NCI-H2196 (cell line): ENCODE measurements around the gene POLE.
"Not testable (repeated sequence)": the region's sequence is repeated elsewhere in the genome, so short reads cannot be mapped to it uniquely, and the experiment has no call there.

Source experiments
- DNase-seq: peaks from one replicate; lab custom pipeline; 2025; ENCODE audit not compliant: unreplicated experiment; lab: John Stamatoyannopoulos, UW

The POLE gene

DNA sequence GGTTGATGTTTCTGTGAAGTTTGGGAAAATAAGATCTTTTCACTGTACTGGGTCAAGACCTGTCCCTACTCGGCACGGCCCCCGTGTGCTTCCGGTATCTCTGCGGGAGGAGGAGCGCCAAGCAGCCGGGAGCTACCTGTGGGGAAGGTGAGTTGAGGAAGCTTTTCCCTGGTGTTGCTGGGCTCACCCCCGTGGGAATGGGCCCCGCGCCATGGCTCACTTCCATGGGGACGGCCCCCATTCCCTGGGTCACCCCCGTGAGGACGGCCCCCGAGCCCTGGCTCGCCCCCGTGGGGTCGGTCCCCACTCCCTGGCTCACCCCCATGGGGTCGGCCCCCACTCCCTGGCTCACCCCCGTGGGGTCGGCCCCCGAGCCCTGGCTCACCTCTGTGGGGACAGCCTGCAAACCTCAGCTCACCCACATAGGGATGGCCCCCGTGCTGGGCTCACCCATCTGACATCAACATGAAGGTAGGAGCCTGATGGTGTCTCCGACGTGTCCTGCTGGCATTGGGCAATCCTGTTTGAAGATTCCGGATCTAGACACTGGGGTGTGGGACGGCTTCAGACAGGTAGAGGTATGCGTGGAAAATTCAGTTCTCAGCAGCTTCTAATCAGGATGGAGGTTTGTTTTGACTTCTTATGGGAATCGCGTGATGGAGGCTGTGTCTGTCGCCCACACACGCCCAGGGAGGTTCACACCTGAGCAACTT lies 85.8 kb downstream of the POLE start:
- DNase-seq, result no peak

DNA sequence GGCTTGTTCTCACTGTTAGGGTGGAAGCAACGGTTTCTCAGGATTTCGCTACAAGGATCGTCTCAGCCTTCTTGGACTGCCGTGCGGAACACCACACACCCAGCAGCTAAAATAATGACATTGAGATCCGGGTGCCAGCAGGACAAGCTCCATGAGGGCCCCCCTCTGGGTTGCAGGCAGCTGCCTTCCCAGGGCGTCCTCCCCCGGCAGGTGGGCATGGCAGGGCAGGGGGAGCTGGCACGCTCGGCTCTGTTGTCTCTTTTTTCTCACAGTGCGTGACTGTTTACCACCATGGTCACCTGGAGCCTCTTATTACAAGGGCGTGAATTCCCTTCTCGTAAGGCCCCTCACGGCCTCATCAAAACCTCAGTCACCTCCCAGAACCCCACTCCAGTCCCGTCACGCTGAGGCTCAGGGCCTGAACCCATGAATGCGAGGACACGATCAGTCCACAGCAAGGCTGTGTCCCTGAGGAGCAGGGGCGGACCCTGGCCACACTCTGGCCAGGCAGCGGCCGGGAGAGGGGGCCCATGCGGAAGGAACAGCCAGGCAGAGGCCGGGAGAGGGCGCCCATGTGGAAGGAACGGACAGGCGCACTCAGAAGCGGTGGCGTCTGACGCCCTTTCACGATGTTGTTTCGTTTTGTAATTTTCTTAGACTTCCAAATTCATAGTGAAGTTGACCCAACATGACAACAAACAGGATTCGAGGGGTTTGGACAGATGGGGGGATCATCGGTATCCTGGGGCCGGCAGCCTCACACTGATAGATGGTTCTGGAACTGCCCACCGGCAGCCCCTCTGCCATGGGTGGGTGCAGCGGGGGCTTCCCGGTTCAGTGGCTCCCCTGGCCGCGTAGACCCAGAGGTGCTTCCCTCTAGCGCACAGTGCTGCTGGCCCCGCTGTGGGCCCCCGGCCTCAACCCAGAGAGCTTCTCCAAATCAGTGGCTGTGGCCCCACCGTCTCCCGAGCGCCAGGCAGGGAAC lies 86.8 kb downstream of the POLE start:
- peak; percentile 42 for DNase-seq

DNA sequence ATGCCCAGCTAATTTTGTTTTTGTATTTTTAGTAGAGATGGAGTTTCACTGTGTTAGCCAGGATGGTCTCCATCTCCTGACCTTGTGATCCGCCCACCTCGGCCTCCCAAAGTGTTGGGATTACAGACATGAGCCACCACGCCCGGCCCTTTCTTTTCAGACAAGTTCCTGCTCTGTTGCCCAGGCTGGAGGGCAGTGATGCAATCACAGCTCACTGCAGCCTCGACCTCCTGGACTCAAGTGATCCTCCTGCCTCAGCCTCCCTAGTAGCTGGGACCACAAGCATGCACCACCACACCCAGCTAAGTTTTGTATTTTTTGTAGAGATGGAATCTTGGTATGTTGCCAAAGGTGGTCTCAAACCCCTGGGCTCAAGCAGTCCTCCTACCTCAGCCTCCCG lies 87.6 kb downstream of the POLE start:
- not testable (repeated sequence) for DNase-seq

DNA sequence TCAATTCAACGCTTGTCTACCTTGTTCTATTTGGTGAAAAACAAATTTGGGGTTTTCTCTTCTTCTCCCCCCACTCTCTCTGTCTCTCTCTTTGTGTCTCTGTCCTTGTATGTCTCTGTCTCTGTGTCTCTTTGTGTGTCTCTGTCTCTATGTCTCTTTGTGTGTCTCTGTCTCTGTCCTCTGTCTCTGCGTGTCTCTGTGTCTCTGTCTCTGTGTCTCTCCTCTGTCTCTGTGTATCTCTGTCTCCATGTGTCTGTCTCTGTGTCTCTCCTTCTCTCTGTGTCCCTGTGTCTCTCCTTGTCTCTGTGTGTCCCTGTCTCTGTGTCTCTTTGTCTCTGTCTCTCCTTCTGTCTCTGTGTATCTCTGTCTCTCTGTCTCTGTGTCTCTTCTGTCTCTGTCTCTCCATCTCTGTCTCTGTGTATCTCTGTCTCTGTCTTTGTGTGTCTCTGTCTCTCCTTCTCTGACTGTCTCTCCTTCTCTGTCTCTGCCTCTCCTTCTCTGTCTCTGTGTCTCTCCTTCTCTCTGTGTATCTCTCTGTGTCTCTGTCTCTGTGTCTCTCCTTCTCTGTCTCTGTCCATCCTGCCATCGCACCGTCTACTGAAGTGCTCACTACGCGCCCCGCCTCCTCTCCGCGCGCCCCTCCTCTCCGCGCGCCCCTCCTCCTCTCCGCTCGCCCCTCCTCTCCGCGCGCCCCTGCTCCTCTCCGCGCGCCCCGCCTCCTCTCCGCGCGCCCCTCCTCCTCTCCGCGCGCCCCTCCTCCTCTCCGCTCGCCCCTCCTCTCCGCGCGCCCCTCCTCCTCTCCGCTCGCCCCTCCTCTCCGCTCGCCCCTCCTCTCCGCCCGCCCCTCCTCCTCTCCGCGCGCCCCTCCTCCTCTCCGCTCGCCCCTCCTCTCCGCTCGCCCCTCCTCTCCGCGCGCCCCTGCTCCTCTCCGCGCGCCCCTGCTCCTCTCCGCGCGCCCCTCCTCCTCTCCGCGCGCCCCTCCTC lies 89.5 kb downstream of the POLE start:
- DNase-seq, result peak; percentile 52

DNA sequence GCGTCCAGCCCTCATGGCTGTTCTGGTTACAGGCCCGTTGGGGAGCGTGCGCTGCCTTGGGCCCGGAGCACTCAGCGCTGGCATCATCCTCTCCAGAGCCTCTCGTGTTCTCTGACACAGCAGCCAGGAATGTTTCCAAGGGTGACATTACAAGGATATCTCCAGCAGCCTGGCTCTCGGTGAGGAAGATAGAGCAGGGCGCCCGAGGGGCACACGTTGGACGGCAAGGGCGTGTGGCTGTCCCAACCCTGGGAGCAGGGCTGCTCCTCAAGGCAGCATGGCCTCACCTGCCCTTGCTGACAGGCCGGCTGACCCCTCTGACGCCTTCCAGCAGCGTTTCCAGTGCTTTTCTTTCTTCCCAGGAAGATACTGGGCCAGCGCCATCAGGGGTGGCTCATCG lies 91.1 kb downstream of the POLE start:
- DNase-seq, result no peak

DNA sequence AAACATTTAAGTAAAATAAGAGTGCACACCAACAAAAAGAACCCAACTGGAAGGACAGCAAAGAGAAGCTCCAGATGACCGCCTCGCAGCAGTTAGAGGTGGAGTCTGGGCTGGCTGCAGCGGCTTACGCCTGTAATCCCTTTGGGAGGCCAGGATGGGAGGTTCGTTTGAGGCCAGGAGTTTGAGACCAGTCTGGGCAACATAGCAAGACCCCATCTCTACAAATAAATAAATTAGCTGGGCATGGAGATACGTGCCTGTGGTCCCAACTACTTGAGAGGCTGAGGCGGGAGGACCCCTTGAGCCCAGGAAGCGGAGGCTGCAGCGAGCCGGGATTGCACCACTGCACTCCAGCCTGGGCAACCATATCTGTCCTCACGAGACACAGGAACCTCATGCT lies 92.0 kb downstream of the POLE start:
- no peak for DNase-seq

DNA sequence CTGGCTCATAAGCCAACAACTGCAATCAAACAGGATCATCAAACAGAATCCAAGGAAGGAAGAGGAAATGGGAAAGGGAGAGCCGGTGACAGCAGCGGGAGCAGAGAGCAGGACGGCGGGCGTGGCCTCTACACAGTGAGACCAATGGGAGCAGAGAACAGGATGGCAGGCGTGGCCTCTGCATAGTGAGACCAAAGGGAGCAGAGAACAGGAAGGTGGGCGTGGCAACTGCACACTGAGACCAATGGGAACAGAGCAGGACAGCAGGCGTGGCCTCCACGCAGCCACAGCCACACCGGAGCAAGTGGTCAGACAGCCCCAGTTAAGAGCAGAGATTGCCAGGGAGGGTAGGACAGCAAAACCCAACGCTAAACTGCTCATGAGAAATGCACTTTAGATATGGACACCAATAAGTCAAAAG lies 93.2 kb downstream of the POLE start:
- DNase-seq, result peak; percentile 98

DNA sequence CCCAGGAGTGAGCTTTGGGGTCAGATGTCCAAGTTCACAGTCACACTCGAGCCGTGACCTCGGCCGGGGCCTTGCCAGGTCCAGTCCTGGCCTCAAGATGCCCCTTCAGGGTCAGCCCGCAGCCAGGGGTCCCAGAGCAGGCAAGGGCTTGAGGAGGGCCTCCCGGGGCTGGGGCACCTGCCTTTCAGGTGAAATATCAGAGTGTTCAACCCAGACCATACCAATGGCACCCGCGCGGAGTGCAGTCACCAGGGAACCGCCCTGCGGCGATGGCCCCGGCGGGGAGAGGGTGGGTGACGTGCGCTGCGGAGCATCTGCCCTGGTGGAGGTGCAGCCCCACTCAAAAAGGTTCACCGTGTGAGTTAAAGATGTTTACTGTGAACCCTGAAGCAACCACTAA lies 93.6 kb downstream of the POLE start:
- DNase-seq, result peak; percentile 50

DNA sequence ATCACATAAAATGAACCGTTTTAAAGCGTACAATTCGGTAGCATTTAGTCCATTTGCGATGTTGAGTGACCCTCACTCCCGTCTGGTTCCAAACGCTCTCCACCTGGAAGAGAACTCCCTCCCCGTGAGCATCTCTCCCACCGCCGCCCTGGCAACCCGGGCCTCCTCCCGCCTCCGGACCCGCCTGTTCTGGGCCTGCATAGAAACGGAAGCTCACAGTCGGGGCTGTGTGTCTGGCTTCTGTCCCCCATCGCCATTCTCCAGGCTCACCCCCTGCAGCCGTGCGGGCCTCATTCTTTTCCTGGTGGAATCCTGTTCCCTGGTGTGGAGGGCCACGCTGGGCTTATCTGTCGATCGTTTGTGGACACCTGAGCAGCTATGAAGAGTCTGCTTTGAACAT lies 94.1 kb downstream of the POLE start:
- DNase-seq, result no peak

DNA sequence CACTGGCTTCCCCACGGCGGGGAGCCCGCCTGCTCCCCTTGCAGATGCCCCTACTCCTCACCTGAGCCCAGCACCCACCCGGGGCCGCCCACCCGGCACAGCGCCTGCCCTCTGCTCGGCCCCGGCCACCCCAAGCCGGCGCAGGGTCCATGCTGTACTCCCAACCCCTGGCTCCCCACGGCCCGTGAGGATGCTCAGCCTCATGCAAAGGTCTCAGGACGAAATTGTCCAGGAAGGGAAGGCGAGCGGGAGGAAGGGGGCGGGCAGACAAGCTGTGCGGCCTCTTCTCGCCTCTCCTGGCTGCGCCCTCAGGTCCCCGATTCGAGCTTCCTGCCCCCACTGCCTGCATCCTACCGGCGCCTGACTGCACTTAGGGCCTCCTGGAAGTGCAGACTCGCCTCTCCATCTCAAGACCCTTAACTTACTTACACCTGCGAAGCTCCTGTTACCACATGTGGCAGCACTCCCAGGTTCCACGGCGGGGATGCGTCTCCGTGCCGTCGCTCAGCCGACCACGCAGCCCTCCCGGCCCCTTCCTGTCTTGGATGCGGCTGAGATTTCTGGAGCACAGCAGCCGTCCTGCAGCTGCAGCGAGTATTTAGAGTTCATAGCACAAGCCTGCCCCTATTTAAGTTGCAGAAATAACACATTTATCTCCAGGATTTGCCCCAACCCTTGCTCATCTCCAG lies 94.7 kb downstream of the POLE start:
- DNase-seq, result no peak

DNA sequence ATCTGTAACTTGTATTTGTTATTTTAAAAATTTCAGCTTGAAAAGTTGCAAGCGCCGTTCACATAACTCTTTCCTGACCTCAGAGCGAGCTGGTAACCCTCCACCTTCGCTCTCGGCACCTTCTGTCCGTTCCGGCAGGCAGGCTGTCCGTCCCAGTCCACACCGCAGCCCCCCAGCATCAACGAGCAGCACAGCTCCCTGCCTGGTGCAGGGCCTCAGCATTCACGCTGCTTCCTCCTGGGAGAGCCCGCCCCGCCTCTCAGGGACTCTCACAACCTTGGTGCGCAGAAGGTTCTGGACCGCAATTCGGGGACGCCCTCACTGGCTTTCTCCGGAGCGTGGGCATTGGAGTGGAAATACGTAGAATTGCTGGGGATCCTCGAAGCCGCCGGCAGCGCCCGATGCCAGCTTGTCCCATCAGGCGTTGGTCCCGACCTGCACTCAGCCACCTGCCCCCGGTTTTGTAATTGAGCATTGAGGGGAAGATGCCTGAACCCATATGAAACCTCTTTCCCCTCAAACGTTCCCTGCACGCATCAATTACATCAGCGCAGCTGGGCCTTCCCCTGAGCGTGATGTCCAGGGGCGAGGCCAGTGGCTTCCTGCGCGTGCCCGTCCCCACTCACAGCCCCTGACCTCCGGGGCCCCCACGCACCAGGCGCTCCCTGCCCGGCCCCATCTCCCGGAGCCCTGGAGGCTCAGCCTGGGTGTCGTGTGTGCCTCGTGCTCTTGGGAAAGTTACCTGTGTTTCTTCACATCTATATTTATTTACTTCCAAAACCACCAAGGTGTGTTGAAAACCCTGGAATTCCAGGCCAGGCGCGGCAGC lies 95.8 kb downstream of the POLE start:
- no peak for DNase-seq

DNA sequence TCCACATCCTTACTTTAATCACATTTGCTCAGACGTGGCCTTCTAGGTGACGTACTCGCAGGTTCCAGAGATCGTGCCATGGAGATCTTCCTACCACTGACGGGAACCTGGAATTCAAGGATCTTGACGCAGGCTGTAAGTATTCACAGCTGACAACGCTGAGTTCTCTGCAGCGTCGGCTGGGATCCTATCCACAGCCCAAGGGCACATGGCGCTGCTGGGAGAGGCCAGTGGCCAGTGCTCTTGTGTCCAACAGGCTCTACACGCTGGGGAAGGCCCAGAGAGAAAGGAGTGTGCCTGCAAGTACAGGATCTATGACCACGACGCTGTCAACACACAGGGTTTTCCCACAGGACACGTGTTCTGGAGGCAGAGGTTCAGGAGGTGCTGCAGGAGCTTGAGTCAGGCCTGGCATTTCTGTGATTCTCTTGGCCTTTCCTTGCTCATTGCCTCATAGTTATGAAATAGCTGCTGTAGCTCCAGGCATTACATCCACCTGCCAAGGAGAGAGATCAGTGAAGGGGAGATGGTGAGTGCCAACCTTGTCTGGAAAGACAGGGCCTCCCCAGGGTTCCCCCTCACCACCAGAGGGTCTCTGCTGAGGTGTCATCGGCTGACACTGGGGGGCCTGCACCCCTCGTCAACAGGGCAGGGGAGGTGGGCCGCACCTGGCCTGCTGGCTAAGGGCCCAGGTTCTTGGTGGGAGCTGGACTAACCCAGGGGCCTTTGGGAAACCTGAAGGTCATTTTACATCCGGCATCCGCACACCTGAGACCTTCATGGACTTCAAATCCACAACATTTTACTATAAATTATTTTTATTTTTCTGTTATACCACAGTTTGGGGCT lies 98.1 kb downstream of the POLE start:
- no peak for DNase-seq

DNA sequence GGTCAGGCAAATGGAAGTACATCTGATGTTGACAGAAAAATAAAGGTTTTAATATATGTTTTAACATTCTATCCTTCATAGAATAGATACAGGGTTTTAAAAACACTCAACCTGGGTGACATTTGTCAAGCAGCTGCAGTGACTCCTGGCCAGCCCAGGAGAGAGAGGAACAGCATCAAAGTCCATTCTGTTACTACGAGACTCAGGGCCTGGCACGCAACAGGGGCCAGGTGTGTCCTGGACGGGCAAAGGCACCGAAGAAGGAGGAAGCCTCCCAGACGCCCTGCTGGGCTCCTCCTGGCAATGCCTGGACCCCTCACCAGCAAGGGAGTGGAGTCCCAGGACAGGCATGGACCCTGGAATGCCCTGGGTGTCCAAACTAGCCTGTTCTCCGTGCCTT lies 98.8 kb downstream of the POLE start:
- DNase-seq, result no peak

DNA sequence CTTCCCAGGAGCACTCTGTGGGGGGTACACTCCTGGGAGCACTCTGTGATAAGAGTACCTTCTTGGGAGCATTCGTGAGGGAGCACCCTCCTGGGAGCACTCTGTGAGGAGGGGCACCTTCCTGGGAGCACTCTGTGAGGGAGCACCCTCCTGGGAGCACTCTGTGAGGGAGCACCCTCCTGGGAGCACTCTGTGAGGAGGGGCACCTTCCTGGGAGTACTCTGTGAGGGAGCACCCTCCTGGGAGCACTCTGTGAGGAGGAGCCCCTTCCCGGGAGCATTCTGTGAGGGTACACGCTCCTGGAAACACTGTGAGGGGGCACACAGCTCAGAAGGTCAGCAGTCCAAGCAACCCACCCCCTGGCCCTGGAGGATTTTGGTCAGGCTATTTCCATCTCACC lies 99.4 kb downstream of the POLE start:
- no peak for DNase-seq

DNA sequence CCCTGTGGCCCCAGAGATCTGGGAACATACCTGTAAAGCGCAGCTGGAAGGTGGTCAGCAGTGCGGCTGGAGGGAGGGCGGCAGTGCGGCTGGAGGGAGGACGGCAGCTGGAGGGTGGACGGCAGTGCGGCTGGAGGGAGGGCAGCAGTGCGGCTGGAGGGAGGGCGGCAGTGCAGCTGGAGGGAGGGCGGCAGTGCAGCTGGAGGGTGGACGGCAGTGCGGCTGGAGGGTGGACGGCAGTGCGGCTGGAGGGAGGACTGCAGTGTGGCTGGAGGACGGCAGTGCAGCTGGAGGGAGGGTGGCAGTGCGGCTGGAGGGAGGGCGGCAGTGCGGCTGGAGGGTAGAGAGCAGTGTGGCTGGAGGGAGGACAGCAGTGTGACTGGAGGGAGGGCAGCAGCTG lies 100.2 kb downstream of the POLE start:
- DNase-seq, result no peak

DNA sequence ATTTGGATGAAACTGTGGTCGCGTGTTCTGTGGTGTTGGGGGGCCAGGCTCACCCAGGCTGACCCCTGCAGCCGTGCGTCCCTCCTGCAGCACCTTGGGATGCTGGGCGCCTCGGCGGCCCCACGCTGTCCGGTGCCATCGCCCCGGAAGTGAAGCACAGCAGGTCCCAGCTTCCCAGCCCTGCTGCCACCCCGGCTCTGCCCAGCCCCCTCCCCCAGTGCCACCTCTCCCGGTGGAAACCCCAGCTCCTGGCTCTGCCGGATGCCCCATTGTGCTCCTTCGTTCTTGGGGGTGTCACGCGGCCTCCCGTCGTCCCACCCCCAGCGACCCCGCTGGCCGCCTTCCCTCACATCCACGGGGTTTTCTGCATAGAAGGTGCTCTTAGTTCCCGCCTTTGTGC lies 102.0 kb downstream of the POLE start:
- DNase-seq, result no peak

DNA sequence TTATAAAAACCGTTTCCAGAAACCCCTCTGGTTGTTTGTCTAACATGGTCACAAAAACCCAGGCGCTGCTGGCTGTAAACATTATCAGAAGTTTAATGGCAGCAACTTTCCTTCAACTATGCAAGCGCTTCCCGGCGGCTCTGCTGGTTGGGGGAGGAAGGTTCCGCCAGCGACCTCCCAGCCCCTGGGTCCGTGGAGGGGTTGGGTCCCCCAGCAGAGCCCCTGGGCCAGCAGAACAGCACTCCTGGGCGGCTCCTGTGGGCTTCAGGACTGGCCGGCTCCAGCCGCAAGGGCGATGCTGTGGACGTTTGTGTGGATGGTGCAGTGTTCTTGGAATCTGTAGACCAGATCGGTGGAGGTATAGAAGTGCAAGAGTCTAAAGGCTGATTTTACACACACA lies 102.7 kb downstream of the POLE start:
- no peak for DNase-seq

DNA sequence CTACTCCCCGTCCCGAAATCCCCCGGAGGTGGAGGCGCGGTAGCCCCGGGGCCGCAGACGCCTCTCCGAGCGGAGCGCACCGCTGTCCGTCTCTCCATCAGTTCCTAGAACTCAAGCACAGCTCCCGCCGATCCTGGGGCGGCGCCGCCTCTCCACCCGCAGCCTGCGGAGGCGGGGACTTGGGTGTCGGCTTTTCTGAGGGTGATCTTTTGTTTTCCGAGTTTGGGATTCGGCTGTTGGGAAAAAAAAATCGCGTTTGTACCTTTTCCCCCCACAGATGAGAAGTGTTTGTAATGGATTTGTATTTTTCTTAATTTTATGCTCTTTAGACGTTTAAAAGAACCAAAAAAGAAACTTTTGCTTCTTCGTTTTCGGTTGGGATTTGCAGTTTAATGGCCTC lies 103.4 kb downstream of the POLE start:
- DNase-seq, result no peak

DNA sequence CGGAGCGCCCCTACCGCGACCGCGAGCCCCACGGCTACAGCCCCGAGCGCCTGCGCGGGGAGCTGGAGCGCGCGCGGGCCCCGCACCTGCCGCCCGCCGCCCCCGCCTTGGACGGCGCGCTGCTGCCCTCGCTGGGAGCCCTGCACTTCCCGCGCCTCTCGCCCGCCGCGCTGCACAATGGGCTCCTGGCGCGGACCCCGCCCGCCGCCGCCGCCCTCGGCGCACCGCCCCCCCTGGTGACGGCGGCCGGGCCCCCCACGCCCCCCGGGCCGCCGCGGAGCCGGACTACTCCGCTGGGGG lies 103.8 kb downstream of the POLE start:
- DNase-seq, result no peak
